ENCODE data around the gene SLIT1. TPM values are rescaled to one million over a fixed set of nuclear protein-coding genes. Genes with fewer than 3 reads are reported as not detected.

The SLIT1 gene
- total and polyA plus RNA-seq, 2 experiments from 2014 or later, result not detected

- Histone ChIP-seq H3K79me2 (ENCODE audit: insufficient read depth) (no peaks in the 10 kb centered on the region), H2AFZ (no peak overlapping the region), H3K9me2 (ENCODE audit: insufficient read depth) (no peaks in the 10 kb centered on the region), H3K27ac (no peak overlapping the region), H3K9ac (no peak overlapping the region), H3K4me1 (ENCODE audit: insufficient read depth) (no peaks in the 10 kb centered on the region), H3K4me3 (no peak overlapping the region), H3K36me3 (ENCODE audit: low read depth) (no peaks in the 10 kb centered on the region), H3K4me2 (ENCODE audit: unreplicated experiment) (no peak overlapping the region), H3K27me3 (replicated peaks; ENCODE audit: insufficient read depth) (peaks cover 21% of the 10 kb centered on the region), H4K20me1 (ENCODE audit: insufficient read depth) (no peaks in the 10 kb centered on the region), H3F3A (ENCODE audit: insufficient read depth) (no peaks in the 10 kb centered on the region), H3K9me3 (ENCODE audit: low read depth) (no peaks in the 10 kb centered on the region)
- 82 to 88% methylated on average over 9 of the region's 9 CpGs for WGBS, 2 experiments (ENCODE audit: low coverage in 1 of 2, low lambda C conversion rate in 2 of 2, missing lambda C conversion rate in 2 of 2)
- TF ChIP-seq EZH2 (IDR thresholded peaks at IDR 0.05; ENCODE audit: insufficient read depth, poor library complexity, severe bottlenecking) (no peak), EZH2phosphoT487 (IDR thresholded peaks at IDR 0.05; ENCODE audit: insufficient read depth, low read depth) (no peak)
- DNase-seq, result no peak
- in situ Hi-C loops (cut with MboI), result no loop called here
Measured at GRCh38 chr10:97100657-97101056, 85.1 kb downstream of the SLIT1 start.

GRCh38 chr10:97099868-97100267 lies 85.9 kb downstream of the SLIT1 start:
- H3K9me2 ChIP-seq (ENCODE audit: insufficient read depth), result no peaks in the 10 kb centered on the region
- WGBS, 2 experiments (ENCODE audit: low coverage in 1 of 2, low lambda C conversion rate in 2 of 2, missing lambda C conversion rate in 2 of 2), result 61 to 62% methylated on average over 5 of the region's 5 CpGs
- H4K20me1 ChIP-seq (ENCODE audit: insufficient read depth), result no peaks in the 10 kb centered on the region
- in situ Hi-C loops (cut with MboI), result no loop called here
- no peaks in the 10 kb centered on the region for H3K4me1 ChIP-seq (ENCODE audit: insufficient read depth)
- no peak overlapping the region for H2AFZ ChIP-seq
- H3K4me3 ChIP-seq, result no peak overlapping the region
- no peaks in the 10 kb centered on the region for H3F3A ChIP-seq (ENCODE audit: insufficient read depth)
- no peaks in the 10 kb centered on the region for H3K9me3 ChIP-seq (ENCODE audit: low read depth)
- DNase-seq, result no peak
- no peaks in the 10 kb centered on the region for H3K79me2 ChIP-seq (ENCODE audit: insufficient read depth)
- TF ChIP-seq EZH2 (IDR thresholded peaks at IDR 0.05; ENCODE audit: insufficient read depth, poor library complexity, severe bottlenecking), result no peak
- TF ChIP-seq EZH2phosphoT487 (IDR thresholded peaks at IDR 0.05; ENCODE audit: insufficient read depth, low read depth), result no peak
- H3K36me3 ChIP-seq (ENCODE audit: low read depth), result no peaks in the 10 kb centered on the region
- H3K27ac ChIP-seq, result no peak overlapping the region
- no peak overlapping the region for H3K4me2 ChIP-seq (ENCODE audit: unreplicated experiment)
- H3K27me3 ChIP-seq (replicated peaks; ENCODE audit: insufficient read depth), result peaks cover 25% of the 10 kb centered on the region
- no peak overlapping the region for H3K9ac ChIP-seq

- Histone ChIP-seq H3K9me2 (ENCODE audit: insufficient read depth) (no peaks in the 10 kb centered on the region), H3K4me2 (ENCODE audit: unreplicated experiment) (no peak overlapping the region), H3K4me1 (ENCODE audit: insufficient read depth) (no peaks in the 10 kb centered on the region), H3K27ac (no peak overlapping the region), H3K79me2 (ENCODE audit: insufficient read depth) (no peaks in the 10 kb centered on the region), H3K4me3 (no peak overlapping the region), H4K20me1 (ENCODE audit: insufficient read depth) (no peaks in the 10 kb centered on the region), H3K9me3 (ENCODE audit: low read depth) (no peaks in the 10 kb centered on the region), H3K9ac (no peak overlapping the region), H3K36me3 (ENCODE audit: low read depth) (no peaks in the 10 kb centered on the region), H3F3A (ENCODE audit: insufficient read depth) (no peaks in the 10 kb centered on the region), H3K27me3 (replicated peaks; ENCODE audit: insufficient read depth) (peaks cover 31% of the 10 kb centered on the region), H2AFZ (no peak overlapping the region)
- no peak for DNase-seq
- no peak for TF ChIP-seq EZH2phosphoT487 (IDR thresholded peaks at IDR 0.05; ENCODE audit: insufficient read depth, low read depth)
- in situ Hi-C loops (cut with MboI), result no loop called here
- 54 to 55% methylated on average over 8 of the region's 8 CpGs for WGBS, 2 experiments (ENCODE audit: low coverage in 1 of 2, low lambda C conversion rate in 2 of 2, missing lambda C conversion rate in 2 of 2)
Measured at GRCh38 chr10:97099089-97099488, 86.7 kb downstream of the SLIT1 start.

DNA sequence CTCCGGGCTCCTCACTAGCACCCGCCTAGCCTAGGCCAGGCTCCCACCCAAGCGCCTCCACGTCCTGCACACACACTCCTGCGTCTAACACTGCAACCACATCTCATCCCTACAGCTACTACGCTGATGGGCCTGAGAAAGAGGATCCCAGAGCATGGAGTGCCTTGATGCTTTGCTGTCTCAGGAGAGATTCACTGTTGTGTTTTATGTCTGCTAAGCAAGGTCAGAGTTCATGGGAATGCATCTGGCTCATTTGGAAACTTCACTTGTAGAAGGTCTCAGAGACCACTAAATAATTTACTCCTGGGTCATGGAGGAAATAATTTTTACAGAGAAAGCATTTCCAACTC lies 88.7 kb downstream of the SLIT1 start:
- no peak overlapping the region for H3K4me2 ChIP-seq (ENCODE audit: unreplicated experiment)
- no peak overlapping the region for H3K9ac ChIP-seq
- no peaks in the 10 kb centered on the region for H4K20me1 ChIP-seq (ENCODE audit: insufficient read depth)
- H3K27me3 ChIP-seq (replicated peaks; ENCODE audit: insufficient read depth), result peaks cover 38% of the 10 kb centered on the region
- 64 to 74% methylated on average over 6 of the region's 6 CpGs for WGBS, 2 experiments (ENCODE audit: low coverage in 1 of 2, low lambda C conversion rate in 2 of 2, missing lambda C conversion rate in 2 of 2)
- no peaks in the 10 kb centered on the region for H3F3A ChIP-seq (ENCODE audit: insufficient read depth)
- no peak overlapping the region for H3K27ac ChIP-seq
- H3K79me2 ChIP-seq (ENCODE audit: insufficient read depth), result no peaks in the 10 kb centered on the region
- H2AFZ ChIP-seq, result no peak overlapping the region
- TF ChIP-seq EZH2phosphoT487 (IDR thresholded peaks at IDR 0.05; ENCODE audit: insufficient read depth, low read depth), result no peak
- TF ChIP-seq EZH2 (IDR thresholded peaks at IDR 0.05; ENCODE audit: insufficient read depth, poor library complexity, severe bottlenecking), result no peak
- in situ Hi-C loops (cut with MboI), result no loop called here
- H3K4me3 ChIP-seq, result no peak overlapping the region
- H3K9me3 ChIP-seq (ENCODE audit: low read depth), result no peaks in the 10 kb centered on the region
- no peaks in the 10 kb centered on the region for H3K4me1 ChIP-seq (ENCODE audit: insufficient read depth)
- no peaks in the 10 kb centered on the region for H3K9me2 ChIP-seq (ENCODE audit: insufficient read depth)
- no peaks in the 10 kb centered on the region for H3K36me3 ChIP-seq (ENCODE audit: low read depth)
- no peak for DNase-seq

Data from GM23248 (cell line).